GM21619 (cell line): ENCODE data around the gene WNK4.

Source experiments
- ATAC-seq: cut with Tn5 transposase; IDR thresholded peaks from one replicate; pipeline ENCODE4 v1.9.1; 2021; ENCODE audit not compliant: unreplicated experiment

WNK4 gene

GRCh38 chr17:42833767-42834422 is 53.5 kb downstream of the WNK4 start:
- peak; percentile 26 for ATAC-seq

- no peak for ATAC-seq
These were observed 55.3 kb downstream of the WNK4 start for GRCh38 chr17:42835732-42836131.

- ATAC-seq = no peak
These were observed 61.7 kb downstream of the WNK4 start for GRCh38 chr17:42841975-42842685.

GRCh38 chr17:42843358-42843934 is 63.0 kb downstream of the WNK4 start:
- no peak for ATAC-seq

- no peak for ATAC-seq
These were observed 63.9 kb downstream of the WNK4 start, which contains the start of gene AOC2 for GRCh38 chr17:42844271-42844670. Gene AOC2 (plus strand): TSS chr17:42844580. CDS start chr17:42844627, 47 bp downstream.

GRCh38 chr17:42844761-42845555 is 64.5 kb downstream of the WNK4 start:
- no peak for ATAC-seq

- ATAC-seq = no peak
These were observed 65.1 kb downstream of the WNK4 start for GRCh38 chr17:42845556-42845917.

- ATAC-seq = no peak
These were observed 65.6 kb downstream of the WNK4 start for GRCh38 chr17:42845918-42846593.
